ENCODE results near the gene TAF6. TPM values are rescaled to one million over a fixed set of nuclear protein-coding genes. Genes with fewer than 3 reads are reported as not detected.

The TAF6 gene
- total RNA-seq, 4 donors from 2014 or later, result 31.7 to 59.3 (median 48.9) TPM

- H3K4me3 ChIP-seq, result no peak overlapping the region
- no peaks in the 10 kb centered on the region for H3K27me3 ChIP-seq
These were observed 40.1 kb downstream of the TAF6 start for GRCh38 chr7:100079024-100079560.

GRCh38 chr7:100077205-100077604 lies 42.0 kb downstream of the TAF6 start:
- 97% methylated on average over 4 of the region's 4 CpGs for WGBS
- H3K27me3 ChIP-seq, result no peaks in the 10 kb centered on the region
- H3K27ac ChIP-seq, result no peak overlapping the region
- peaks cover 25% of the 10 kb centered on the region for H3K4me1 ChIP-seq
- H3K9me3 ChIP-seq, result peaks cover 8% of the 10 kb centered on the region
- TF ChIP-seq CTCF (IDR thresholded peaks at IDR 0.05), result no peak
- TF ChIP-seq EP300 (IDR thresholded peaks at IDR 0.05), result no peak
- TF ChIP-seq POLR2A (IDR thresholded peaks at IDR 0.05), result no peak
- no peak for TF ChIP-seq POLR2AphosphoS5 (IDR thresholded peaks at IDR 0.05)
- no peak overlapping the region for H3K4me3 ChIP-seq
- peaks cover 61% of the 10 kb centered on the region for H3K36me3 ChIP-seq
- DNase-seq (ENCODE audit: low spot score in 2 of 2), result no peak

More at GRCh38 chr7:100079024-100079560, 40.1 kb downstream of the TAF6 start:
- 84% methylated on average over 5 of the region's 7 CpGs for WGBS
- no peak for TF ChIP-seq CTCF (IDR thresholded peaks at IDR 0.05)
- no peak for DNase-seq (ENCODE audit: low spot score in 2 of 2)
- H3K36me3 ChIP-seq, result peaks cover 42% of the 10 kb centered on the region
- no peak overlapping the region for H3K27ac ChIP-seq
- peaks cover 30% of the 10 kb centered on the region for H3K4me1 ChIP-seq
- no peaks in the 10 kb centered on the region for H3K9me3 ChIP-seq

GRCh38 chr7:100075418-100075817 lies 43.7 kb downstream of the TAF6 start:
- H3K9me3 ChIP-seq, result peaks cover 25% of the 10 kb centered on the region
- WGBS, result 92% methylated on average over 6 of the region's 6 CpGs
- peaks cover 16% of the 10 kb centered on the region for H3K4me1 ChIP-seq
- TF ChIP-seq POLR2AphosphoS5 (IDR thresholded peaks at IDR 0.05) (no peak), CTCF (IDR thresholded peaks at IDR 0.05) (no peak), EP300 (IDR thresholded peaks at IDR 0.05) (no peak), POLR2A (IDR thresholded peaks at IDR 0.05) (no peak)
- no peak overlapping the region for H3K4me3 ChIP-seq
- peaks cover 79% of the 10 kb centered on the region for H3K36me3 ChIP-seq
- no peak for DNase-seq (ENCODE audit: low spot score in 2 of 2)
- H3K27ac ChIP-seq, result no peak overlapping the region
- no peaks in the 10 kb centered on the region for H3K27me3 ChIP-seq

- H3K36me3 ChIP-seq, result peaks cover 85% of the 10 kb centered on the region
- H3K27me3 ChIP-seq, result no peaks in the 10 kb centered on the region
- 94% methylated on average over 7 of the region's 7 CpGs for WGBS
- no peak for TF ChIP-seq POLR2A (IDR thresholded peaks at IDR 0.05)
- TF ChIP-seq POLR2AphosphoS5 (IDR thresholded peaks at IDR 0.05), result no peak
- TF ChIP-seq CTCF (IDR thresholded peaks at IDR 0.05), result no peak
- TF ChIP-seq EP300 (IDR thresholded peaks at IDR 0.05), result no peak
- no peak overlapping the region for H3K27ac ChIP-seq
- peaks cover 10% of the 10 kb centered on the region for H3K4me1 ChIP-seq
- peaks cover 26% of the 10 kb centered on the region for H3K9me3 ChIP-seq
- no peak for DNase-seq (ENCODE audit: low spot score in 2 of 2)
- no peak overlapping the region for H3K4me3 ChIP-seq
These were observed 44.3 kb downstream of the TAF6 start for GRCh38 chr7:100074841-100075240.

- H3K36me3 ChIP-seq, result peaks cover 89% of the 10 kb centered on the region
- WGBS, result 95% methylated on average over 10 of the region's 10 CpGs
- DNase-seq (ENCODE audit: low spot score in 2 of 2), result no peak
- H3K4me3 ChIP-seq, result no peak overlapping the region
- no peak overlapping the region for H3K27ac ChIP-seq
- H3K27me3 ChIP-seq, result no peaks in the 10 kb centered on the region
- H3K4me1 ChIP-seq, result no peaks in the 10 kb centered on the region
- no peak for TF ChIP-seq EP300 (IDR thresholded peaks at IDR 0.05)
- no peak for TF ChIP-seq POLR2AphosphoS5 (IDR thresholded peaks at IDR 0.05)
- no peak for TF ChIP-seq POLR2A (IDR thresholded peaks at IDR 0.05)
- TF ChIP-seq CTCF (IDR thresholded peaks at IDR 0.05), result no peak
- peaks cover 26% of the 10 kb centered on the region for H3K9me3 ChIP-seq
These were observed 46.7 kb downstream of the TAF6 start for GRCh38 chr7:100072462-100072861.
